NAMALWA (cell line): Measurements from ENCODE around the gene SOX10.

Experiments
- DNase-seq: peaks from one replicate; pipeline ENCODE4 v3.0.0-alpha.2; 2015; ENCODE audit warnings: low spot score

Gene SOX10

GRCh38 chr22:37983860-37984791 is at the start of gene SOX10:
Gene SOX10, minus strand, starts transcription at chr22:37984555. Its CDS starts 771 bp downstream, at chr22:37983784.
- DNase-seq = no peak

- no peak for DNase-seq
These were observed 49.3 kb upstream of the SOX10 start for GRCh38 chr22:38033522-38034277.

- DNase-seq = no peak
These were observed 48.5 kb upstream of the SOX10 start for GRCh38 chr22:38032681-38033521.

GRCh38 chr22:38031491-38031890 is 47.1 kb upstream of the SOX10 start:
- no peak for DNase-seq

GRCh38 chr22:38030311-38031133 is 46.2 kb upstream of the SOX10 start:
- DNase-seq = no peak

- no peak for DNase-seq
These were observed 45.5 kb upstream of the SOX10 start for GRCh38 chr22:38029901-38030300.

GRCh38 chr22:38029370-38029769 is 45.0 kb upstream of the SOX10 start:
- no peak for DNase-seq

- no peak for DNase-seq
These were observed 44.2 kb upstream of the SOX10 start for GRCh38 chr22:38028344-38029130.

GRCh38 chr22:38027487-38027886 is 43.1 kb upstream of the SOX10 start:
- no peak for DNase-seq

GRCh38 chr22:38026130-38027111 is 42.1 kb upstream of the SOX10 start:
- no peak for DNase-seq

- no peak for DNase-seq
These were observed 41.2 kb upstream of the SOX10 start for GRCh38 chr22:38025514-38025913.

- no peak for DNase-seq
These were observed 38.7 kb upstream of the SOX10 start for GRCh38 chr22:38023045-38023444.

- no peak for DNase-seq
These were observed 36.9 kb upstream of the SOX10 start for GRCh38 chr22:38021206-38021605.

GRCh38 chr22:38018938-38019827 is 34.8 kb upstream of the SOX10 start:
- no peak for DNase-seq

- no peak for DNase-seq
These were observed 33.9 kb upstream of the SOX10 start for GRCh38 chr22:38017939-38018885.

GRCh38 chr22:38017272-38017920 is 33.0 kb upstream of the SOX10 start:
- no peak for DNase-seq
